Left hindlimb (tissue), 1 donor: Measurements from ENCODE around the gene DNAI2.
A peak's percentile ranks its signal among the peaks of the same experiment; 100 is the strongest.

Source experiments
- DNase-seq: peaks from one replicate; pipeline ENCODE4 v3.0.0-alpha.2; 2018

The DNAI2 gene, protein sequence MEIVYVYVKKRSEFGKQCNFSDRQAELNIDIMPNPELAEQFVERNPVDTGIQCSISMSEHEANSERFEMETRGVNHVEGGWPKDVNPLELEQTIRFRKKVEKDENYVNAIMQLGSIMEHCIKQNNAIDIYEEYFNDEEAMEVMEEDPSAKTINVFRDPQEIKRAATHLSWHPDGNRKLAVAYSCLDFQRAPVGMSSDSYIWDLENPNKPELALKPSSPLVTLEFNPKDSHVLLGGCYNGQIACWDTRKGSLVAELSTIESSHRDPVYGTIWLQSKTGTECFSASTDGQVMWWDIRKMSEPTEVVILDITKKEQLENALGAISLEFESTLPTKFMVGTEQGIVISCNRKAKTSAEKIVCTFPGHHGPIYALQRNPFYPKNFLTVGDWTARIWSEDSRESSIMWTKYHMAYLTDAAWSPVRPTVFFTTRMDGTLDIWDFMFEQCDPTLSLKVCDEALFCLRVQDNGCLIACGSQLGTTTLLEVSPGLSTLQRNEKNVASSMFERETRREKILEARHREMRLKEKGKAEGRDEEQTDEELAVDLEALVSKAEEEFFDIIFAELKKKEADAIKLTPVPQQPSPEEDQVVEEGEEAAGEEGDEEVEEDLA

DNA sequence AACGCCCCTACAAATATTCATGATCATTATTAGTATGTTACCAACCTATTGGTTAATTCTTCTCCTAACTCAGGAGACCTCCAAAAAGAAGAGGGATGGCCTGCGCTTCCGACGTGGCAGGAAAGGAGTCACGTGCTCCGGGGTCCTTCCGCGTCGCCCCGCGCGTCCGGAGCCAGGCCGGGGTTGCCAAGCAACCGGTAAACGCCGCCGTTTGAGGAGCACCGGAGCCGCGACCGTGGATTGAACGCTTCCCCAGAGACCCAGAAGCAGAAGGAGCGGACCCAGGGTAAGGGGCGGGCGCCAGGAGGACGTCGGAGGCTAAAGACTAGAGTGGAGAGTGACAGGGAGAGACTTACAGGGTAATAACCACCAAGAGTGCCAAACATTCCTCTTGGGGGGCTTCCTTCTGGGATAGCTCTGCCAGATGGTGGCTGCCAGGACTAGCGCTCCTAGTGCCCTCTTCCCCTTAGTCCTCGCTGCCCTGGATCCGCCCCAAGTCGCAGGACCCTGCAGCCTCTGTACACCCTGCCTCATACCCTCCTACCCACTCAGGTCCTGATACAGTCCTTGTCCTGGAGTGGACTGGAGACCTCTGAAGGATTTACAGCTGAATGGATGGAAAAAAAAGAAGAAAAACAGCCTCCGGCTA, at the start of gene DNAI2:
Gene DNAI2, plus strand, starts transcription at position 175 of the 649 bp plus-strand sequence. CDS start 7,584 bp downstream, outside the sequence.
- peak; percentile 69 for DNase-seq

DNA sequence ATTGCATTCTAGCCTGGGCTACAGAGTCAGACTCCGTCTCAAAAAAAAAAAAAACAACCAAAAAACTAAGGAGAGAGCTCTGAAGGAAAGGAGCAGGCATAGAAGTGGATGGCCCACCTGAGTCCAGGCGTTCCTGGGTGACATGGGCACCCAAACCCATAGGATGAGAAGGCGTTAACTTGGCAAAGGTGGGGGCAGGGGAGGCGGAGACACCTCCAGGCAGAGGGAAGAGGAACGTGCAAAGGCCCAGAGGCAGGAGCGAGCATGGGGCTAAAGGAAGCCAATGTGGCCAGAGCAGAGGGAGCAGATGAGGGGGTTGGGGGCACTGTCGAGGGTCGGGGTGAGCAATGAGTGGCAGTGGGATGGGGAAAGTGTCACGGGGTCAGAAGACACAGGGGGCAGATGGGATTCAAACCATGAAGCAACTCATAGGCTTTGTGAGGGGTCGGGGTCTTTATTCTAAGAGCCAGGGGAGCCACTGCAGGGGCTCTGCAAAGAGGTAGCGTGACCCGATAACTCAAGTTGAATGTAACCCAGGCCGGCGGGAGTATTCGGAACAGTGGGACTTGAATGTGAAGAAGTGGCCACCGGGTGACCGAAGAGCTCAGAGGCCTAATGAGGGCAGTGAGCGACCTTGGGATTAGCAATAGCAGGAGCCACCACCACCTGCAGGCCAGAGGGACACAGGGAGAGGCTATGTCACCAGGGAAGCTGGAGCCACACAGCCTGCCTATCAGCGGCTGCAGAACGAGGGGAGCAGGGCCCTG, 48.9 kb upstream of the DNAI2 start:
- no peak for DNase-seq

DNA sequence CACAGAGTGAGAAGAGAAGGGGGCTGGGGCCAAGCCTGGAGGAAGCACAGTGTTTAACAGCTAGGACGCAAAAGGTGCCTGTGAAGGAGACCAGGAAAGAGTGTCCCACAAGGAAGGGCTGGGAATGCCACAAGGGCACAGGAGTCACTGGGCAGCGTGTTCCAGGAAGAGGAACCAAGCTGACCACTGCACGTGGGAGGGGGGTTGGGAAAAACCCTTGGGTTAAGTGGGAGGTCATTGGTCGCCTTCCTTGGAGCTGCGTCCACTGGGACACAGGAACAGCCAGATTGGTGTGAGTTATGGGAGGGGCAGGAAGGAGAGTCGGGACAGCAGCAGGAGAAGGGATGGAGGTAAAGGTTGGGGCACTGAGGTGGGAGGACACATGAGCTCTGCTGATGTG, 47.8 kb upstream of the DNAI2 start:
- no peak for DNase-seq

DNA sequence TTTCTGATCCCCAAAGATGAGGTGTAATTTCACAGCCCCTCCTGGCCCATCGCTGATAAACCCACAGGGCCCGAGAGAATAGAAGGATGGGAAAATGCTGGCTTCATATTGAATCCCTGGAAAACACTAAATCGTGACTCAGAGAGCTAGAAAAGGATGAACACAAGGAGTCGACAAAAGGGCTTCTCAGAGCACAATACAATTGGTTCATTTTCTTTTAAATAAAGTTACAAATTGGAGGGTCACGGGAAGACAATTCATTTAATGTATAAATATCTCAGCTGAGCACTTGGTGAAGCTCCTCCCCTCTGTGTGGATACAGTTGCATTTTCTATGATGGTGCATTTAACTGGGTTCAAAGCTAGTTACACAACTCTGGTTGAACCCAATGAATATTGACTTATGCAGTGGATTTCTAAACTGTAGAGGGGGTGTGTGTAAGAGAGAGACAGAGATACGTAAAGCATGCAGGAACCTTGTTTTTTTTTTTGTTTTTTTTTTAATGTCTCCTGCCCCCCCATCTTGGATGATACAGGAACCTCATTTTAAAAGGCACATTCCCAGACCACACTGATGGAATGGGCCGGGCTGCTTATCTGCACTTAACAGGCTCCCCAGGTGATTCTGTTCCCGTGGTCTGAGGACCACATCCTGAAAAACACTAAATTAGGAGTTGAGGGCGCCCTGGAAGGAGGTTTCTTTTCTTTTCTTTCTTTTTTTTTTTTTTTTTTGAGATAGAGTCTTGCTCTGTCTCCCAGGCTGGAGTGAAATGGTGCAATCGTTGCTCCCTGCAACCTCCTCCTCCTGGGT, 46.6 kb upstream of the DNAI2 start:
- no peak for DNase-seq

DNA sequence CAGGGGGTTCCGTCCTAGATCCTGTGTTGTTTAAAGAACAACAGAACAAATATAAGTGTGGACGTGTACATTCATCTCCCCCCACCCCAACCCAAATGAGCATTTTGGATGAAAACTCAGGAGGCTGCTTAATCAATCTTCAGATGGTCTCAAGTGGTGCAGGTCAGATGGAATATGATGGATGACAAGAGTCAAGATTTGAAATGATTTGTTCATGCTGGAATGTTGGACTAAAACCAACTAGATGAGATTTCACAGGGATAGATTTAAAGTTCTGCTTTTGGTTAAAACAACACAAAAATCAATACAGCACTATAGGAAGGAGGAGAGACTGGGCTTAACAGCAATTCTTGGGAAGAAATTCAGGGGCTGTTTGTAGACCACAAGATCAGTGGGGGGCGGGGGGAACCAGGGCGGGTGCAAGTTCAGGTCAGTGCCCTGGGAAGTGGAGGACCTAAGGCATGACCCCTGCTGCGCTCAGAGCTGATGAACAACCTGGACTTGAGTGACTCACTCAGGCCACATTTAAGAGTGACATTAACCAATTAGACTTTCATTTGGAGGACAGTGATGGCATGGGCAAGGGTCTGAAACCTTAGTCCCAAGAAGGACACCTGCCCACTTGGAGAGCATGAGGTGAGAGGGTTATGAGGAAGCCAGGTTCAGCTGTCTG, 45.6 kb upstream of the DNAI2 start:
- DNase-seq: no peak

DNA sequence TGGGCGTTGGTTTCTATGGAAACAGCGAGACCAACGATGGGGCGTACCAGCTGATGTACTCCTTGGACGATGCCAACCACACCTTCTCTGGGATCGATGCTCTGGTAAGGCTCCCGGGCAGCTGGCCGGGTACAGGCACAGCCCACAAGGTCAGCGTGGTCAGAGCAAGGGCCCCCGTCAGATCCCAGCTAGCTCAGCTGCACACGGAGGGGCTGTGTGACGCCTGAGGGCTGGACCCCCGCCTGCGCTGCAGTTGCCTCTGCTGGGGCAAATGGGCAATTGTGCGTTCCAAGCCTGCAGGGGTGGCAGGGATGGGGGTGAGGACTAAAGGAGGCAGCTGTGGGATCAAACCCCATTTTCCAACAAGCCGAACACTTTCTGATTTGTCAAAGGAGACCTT, 43.1 kb upstream of the DNAI2 start:
- no peak for DNase-seq

DNA sequence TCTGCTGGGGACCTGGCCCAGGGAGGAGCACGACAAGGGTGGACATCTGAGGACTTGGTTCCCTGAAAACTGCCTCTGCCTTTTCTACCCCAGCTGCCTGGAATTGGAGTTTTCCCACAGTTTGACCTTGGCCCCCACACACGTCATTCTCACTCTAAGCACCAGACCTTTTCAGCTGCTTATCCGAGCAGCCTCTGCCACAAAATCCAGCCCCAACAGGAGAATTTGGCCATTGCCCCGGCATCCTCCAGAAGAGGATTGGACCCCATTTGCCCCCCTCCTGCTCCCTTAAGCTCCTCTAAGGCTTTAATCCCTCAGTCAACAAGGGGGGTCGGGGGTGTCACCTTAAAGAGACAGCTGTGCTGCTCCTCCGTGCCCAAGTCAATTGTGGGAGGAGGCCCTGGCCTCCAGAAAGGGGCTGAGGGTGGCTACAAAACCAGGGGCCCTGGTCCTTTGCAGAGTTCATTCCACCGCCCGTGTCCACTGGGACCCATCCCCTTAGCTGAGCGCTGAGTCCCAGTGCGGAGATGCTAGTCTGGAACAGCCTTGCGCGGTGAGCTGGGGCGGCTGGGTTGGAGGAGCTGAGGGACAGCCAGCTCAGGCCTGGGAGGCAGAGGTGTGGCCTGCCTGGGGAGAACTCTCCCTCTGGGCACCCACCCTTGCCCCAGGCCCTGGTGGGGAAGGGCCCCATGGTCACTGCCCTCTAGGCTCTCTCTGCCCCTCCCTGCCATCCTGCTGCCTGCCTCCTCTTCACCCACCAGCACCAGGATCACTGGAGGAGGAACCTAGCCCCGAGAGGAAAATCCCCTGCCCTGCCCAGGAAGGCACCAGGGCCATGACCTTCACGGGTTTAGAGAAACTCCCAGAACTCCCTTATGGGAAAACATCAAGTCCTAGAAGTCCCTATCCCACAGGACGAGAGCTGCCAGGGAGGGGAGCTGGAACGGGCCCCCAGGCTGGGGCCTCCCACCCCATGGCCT, 41.8 kb upstream of the DNAI2 start:
- no peak for DNase-seq

DNA sequence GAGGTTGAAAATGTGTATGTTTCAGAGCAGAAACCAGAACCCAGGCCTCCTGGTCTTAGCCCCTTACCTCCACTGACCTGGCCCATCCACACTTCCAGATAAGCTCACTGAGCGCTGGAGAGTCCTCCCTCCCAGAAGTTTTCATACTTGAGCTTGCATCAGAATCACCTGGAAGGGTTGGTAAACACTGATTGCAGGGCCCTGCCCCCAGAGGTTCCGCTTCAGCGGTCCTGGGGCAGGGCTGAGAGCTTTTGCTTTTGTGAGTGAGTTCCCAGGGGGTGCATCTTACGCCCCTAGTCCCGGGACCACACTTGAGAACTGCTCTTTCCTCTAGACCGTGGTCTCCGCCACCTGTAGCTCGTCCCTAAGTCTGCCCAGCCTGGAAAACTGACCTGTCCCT, 40.1 kb upstream of the DNAI2 start:
- DNase-seq: no peak

DNA sequence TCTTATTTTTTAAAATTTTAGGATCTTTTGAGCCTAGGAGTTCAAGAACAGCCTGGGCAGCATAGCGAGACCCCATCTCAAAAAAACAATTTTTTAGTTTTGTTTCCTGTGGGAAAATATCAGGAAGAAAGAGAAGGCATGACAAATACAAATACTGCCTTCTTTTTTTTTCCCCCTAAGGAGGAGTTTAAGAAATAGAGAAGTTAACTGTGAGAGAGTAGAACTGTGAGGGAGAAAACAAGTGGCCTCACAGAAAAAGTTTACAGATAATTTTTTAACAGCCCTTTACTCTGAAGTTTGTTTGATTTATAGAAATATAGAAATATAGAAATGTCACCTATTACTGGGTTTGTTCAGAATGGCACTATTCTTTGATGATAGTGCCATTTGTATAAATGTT, 39.5 kb upstream of the DNAI2 start:
- DNase-seq: no peak

DNA sequence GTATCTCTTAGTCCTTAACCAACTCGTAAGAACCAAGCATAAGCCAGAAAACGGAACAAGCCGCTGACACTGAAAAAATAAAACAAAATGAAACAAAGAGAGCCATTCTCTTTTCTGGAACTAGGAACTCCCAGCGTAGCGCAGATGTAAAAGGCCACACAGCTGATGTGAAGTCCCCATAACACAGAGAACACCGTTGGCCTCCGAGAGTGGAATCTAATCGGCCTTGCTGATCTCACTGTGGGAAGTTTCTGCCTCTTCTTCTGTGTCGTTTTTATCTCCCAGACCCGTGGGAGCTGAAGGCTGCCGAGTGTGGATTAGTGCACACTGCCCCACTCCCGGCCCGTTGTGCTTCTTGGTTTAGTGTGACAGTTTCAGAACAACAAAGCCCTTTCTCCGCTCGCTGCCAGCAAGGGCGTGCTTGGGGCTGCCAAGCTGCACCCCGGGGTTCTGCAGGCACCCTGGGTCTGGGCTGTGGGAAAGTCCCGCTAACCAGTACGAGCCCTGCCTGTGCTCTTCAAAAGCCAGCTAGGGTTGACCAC, 38.9 kb upstream of the DNAI2 start:
- DNase-seq: no peak

DNA sequence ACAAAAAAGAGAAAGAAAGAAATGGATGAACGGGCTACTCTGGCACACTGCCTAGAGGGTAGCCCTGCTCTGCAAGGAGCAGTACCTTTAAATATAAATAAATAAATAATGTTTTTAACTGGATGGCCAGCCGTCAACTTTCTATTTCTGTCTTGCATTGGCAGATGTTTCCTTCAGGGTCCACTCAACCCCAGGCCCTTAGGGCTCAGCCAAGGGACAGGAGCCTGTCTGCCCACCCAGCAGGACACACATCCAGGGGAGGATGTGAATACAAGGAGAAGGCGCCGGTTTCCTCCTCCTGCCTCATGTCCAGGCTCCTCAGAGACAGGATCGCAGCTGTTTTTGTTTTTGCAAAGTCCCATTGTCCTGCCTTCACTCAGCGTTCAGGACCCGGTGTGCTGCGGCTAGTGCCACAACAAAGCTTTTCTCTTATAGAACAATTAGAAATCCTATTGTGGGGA, 38.1 kb upstream of the DNAI2 start:
- DNase-seq: no peak

DNA sequence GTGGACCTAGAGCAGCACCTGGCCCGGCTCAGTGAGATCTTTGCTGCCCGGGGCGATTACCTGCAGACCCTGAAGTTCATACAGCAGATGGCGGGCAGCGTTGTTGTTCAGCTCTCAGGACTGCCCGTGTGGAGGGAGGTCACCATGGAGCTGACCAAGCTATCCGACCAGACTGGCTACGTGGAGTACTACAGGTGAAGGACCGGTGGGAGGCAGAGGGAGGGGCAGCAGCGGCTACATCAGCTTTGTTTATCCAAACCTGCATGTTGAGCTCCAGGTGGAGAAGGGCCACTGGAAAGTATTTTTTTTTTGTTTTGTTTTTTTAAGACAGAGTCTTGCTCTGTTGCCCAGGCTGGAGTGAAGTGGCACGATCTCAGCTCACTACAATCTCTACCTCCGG, 36.7 kb upstream of the DNAI2 start:
- DNase-seq: no peak

DNA sequence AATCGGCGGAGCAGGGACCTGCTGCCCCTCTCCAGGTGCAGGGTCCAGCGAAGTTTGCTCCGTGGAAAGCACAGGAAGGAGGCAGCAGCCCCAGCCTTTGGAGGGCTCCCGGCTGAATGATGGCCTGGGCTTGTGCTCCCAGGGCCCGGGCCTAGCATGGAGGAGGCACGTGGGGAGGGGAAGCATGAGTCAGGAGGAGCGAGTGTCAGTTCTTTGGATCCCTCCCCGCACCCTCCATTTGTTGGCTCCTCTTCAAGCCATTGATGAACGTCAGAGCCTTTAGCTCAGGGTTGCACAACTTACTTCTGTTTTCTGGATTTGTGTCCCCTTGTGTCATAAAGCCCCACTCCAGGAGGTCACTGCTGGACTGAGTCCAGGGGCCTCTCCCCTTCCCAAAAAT, 34.9 kb upstream of the DNAI2 start:
- DNase-seq: no peak

DNA sequence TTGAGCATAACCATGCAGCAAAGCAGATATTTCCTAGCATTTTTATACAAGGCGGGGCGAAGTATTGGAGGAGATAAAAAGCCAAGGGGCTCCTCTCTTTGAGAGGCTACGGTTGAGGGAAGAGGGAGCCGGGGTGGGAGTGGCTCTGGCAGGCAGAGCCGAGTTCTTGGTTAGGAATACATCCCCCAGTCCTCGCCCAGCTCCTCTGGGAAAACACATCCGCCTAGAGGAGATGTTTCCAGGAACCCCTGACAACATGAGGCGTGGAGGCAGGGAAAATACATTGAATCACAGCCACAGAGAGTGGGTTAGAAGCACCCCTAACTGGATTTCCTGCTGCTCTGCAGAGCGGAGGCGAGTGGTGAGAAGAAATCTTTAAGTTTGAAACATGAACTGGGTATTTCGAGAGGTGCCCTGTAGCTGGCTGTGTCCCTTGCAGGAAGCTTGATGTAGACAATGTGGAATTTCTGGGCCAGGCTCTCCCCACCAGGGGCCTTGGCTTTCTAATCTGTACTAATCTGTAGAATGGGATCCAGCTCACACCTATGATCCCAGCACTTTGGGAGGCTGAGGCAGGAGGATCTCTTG, 33.3 kb upstream of the DNAI2 start:
- DNase-seq: peak; percentile 93

DNA sequence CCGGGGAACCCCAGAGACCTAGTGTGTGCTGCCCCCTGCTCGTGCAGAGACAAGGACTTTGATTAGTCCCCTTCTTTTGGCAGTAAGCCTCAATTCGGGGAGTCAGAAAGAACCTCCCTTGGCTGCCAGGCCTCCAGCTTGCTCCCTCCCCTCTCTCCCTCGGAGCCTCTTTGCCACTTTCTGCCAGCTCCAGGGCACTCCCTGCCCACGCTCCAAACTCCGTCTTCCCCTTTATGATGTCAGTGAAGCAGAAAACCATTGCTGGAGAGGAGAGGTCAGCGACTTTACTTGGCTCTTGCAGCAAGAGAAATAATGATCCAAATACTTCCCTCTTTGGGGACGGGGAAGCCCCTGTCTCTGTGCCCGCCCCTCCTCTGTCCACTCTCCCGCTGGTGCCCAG, 32.6 kb upstream of the DNAI2 start:
- no peak for DNase-seq

DNA sequence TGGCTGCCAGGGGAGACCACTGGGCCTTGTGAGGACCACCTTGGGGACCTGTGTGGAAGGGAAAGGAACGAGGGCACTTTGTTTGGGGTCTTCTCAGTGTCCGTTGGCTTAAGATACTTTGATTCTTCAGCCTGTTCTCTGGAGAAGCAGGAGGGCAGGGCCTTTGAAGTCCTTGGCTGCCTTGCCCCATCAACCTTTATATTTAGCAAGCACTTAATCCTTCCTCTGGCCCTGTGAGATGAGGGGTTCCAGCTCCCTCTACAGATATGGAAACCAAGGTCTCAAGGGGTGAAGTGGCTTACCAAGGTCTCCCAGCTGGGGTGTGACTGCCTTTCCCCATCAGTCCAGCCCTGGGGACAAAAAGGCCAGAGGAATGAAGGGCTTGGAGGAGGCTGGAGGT, 32.2 kb upstream of the DNAI2 start:
- DNase-seq: no peak

DNA sequence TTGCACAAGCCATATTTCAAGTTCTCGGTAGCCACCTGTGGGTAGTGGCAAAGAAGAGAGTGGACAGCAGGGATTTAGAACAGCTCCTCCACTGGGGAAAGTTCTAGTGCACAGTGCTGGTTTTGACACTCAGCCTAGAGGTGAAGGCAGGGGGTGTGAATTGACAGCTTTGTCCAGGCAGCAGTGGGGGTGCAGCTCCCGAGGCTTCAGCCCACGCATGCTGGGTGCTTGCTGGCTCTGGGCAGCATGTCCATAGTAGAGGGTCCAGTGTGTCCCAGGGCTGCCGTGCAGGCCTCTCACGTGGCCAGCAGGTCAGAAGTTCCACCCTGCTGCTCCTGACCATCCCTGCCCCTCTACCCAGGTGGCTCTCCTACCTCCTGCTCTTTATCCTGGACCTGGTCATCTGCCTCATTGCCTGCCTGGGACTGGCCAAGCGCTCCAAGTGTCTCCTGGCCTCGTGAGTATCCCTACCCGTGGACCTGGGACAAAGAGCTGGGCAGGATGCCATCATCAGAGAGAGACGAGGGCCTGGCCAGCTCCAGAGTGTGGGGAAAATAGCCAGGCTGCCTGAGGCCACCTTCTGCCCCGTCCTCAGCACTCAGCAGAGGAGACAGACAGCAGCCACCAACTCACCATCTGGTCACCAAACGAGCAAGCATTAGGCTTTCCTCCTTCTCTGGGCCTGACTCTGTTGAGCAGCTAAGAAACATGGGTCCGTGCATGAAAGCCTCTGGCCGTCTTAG, 30.9 kb upstream of the DNAI2 start:
- no peak for DNase-seq

DNA sequence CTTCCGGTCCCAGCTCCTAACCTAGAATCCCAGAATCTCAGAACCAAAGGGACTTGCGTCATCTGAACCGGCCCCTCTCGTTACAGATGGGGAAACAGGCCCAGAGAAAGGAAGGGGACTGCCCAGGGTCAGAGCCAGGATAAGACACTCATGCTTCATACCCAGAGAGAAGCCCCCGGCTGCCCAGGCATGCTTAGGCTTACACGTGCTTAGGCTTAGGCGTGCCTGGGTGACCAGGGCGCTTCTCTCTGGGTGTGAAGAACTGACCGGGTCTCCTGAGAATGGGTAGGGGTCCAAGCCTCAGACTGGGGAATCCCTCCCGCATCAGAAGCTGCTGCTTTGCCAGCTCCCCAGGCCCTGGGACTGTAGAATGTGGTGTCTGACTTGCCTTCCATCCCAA, 29.9 kb upstream of the DNAI2 start:
- DNase-seq: no peak

DNA sequence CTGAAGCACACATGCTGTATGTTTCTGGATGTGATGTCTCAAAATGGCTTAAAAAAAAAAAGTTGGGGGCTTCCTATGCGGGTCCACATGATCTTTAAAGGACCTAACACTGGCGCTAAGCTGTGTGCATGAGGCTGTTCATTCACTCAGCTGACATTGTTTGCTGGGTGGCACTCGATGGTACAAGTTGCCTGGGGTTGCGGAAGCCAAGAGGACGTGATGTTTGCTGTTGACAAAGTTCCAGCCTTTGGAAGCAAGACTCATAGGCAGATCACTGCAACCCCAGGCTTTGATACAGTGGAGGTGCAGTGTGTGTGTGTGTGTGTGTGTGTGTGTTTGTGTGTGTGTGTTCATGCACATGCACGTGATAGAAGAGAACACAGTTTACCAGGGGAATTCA, 29.5 kb upstream of the DNAI2 start:
- DNase-seq: no peak
